GM21390 (cell line): ENCODE measurements around the gene ATP10A.
"Not testable (repeated sequence)": the region's sequence is repeated elsewhere in the genome, so short reads cannot be mapped to it uniquely, and the experiment has no call there.

Source experiments
- ATAC-seq: cut with Tn5 transposase; IDR thresholded peaks from one replicate; pipeline ENCODE4 v1.9.1; 2021; ENCODE audit not compliant: unreplicated experiment

Gene ATP10A

DNA sequence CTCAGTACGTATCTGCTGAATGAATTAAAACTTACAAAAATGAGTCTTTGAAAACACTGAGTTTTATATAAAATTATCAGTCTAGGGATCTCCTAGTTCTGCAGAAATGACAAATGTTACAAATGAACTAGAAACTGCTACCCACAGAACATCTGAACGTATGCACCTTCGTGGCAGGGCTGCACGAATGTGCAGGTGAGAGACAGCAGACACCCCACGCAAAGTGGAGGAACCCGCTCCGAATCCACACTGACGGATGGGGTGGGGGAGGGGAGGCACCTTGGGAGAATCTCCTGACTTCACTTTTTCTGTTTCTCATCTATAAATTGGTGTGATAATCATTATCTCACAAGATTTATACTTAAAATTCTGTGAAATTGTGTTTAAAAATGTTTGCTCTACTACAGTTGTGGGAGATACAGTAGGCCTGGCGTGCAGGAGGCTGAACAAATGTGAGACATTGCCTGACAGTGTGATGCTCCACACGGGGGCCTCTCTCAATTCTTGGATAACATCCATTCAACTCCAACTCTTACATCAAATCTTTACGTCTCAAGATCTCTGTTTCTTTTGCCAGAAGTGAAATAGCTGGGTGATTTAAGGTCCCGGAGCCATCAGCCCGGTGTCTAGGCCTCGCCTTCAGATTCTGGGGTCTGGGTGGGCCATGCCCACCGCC is 86.9 kb downstream of the ATP10A start:
- ATAC-seq = no peak

DNA sequence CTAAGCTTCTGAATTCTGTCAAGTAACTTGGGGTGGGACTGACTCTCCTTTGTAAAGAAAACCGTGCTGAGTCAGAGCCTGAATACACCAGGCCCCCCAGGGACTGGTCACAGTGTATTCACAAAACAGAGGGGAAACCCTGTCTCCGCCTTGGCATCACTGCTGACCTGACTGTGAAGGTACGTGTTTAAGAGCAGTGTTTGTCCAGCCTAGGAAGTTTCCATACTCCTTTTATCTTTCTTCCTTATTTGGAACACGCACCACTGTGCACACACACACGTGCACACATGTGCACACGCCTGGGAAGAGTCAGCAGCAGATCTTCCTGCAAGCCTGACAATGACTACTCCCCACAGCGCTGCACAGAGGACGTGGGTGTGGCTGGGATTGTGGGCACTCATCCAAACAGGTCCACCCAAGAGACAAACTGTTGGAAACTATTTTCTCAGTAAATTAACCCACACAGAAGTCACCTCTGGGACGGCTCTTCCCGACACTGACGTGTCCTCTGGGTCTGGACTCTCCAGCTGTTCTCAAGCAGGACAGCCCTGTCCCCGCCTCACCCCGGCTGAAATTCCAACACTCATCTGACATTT is 87.7 kb downstream of the ATP10A start:
- peak; percentile 55 for ATAC-seq

DNA sequence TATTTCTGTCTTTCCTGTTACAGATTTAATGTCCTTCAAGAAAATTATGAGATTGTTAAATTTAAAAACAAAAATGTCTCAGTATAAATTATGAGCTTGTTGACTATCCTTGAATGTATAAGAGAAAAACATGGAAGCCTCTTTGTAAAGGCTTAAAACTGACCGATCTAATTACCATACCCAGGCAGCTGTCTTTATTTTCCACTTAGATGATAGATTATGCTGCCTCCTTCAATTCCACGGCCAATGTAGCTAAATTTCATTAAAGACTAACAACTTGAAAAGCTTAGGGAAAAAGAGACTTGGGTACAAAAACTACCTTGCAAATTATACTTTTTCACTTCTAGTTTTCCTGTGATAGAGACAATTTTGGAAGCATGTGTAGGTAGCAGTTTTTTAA is 88.3 kb downstream of the ATP10A start:
- no peak for ATAC-seq

DNA sequence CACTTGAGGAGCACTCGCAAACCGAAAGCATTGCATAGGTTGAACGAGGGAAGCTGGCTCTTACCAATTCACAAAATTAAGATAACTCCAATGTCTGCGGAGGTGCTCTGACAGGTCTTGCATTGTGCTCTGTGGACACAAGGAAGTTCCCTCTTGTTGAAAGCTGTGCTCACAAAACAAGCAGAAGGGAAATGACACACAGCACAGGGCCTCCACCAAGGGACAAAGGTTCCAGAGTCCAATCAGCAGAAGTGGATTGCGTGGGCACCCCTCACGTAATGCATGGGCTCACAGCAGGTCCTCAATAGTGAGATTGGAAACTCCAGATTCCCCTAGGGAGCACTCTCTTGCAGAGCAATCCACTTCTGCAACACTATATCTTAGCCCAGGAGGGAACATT is 89.9 kb downstream of the ATP10A start:
- no peak for ATAC-seq

DNA sequence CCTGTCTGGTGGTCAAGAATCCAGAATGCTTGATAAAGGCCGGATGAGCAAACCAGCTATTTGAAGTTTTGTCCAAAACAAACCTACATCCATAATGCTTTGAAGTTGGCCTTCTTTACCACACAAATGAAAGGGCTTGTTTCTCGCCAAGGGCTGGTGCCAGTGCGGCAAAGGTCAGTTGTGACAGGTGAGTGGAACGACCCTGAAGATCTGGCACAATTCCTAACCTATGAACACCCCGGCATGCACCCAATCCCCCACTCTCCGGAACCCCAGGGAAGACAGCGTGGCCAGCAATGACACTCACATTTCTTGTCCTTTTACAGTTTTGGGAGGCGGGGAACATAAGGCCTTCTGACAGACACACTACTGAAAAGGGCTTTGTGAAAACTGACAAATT is 90.6 kb downstream of the ATP10A start:
- no peak for ATAC-seq

DNA sequence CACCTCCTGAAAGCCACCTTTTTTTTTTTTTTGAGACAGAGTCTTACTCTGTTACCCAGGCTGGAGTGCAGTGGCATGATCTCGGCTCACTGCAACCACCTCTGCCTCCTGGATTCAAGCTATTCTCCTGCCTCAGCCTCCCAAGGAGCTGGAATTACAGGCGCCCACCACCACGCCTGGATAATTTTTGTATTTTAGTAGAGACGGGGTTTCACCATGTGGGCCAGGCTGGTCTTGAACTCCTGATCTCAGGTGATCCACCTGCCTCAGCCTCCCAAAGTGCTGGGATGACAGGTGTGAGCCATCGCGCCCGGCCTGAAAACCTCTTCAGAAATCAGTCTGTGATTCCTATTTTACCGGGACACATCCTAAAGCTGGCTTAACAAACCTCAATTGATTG is 91.4 kb downstream of the ATP10A start:
- ATAC-seq = not testable (repeated sequence)

DNA sequence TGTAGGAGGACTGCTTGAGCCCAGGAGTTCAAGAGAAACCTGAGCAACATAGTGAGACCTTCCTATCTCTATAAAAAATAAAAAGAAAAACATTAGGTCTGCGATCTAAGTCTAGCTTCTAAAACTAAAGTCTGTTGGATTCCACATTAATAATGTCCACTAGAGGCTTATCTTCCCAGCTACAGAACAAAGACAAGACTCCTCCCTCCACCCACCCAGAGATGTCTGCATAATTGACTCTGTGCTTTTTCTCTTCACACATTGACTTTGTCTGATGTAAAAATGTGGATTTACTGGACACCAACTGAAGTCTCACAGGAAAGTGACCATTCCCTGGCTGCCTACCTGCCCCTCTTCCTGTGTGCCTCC is 91.8 kb downstream of the ATP10A start:
- no peak for ATAC-seq

DNA sequence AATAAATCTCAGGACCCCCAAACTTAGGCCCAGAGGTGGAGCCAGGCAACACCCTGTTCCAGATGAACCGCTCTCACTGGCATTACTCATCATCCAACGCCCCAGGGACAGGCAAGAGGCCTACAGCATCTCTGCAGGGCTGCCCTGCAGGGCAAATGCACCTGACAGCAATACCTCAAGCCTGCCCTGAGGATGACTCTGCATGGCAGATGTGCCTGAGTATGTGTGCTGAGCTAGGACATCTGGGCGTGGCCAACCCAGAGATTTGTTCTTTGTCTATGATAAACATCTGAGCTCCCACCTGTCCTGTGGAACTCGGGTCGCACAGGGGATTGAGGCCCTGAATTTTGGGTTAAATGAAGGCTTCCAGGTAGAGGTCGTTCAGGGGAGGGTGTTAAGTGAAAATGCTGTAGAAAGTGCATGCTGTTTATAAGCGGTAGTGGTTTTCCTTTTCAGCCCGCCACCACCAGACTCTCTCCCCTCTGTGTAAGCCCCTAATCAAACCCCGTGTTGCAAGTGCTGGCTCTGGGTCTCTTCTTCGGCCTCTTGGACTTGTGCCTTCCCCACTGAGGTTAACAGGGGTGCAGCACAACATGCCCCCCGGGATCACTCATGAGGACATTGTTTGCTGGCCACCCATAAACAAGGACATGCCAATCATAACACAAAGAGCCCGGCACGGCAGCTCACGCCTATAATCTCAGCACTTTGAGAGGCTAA is 92.3 kb downstream of the ATP10A start:
- ATAC-seq = no peak

DNA sequence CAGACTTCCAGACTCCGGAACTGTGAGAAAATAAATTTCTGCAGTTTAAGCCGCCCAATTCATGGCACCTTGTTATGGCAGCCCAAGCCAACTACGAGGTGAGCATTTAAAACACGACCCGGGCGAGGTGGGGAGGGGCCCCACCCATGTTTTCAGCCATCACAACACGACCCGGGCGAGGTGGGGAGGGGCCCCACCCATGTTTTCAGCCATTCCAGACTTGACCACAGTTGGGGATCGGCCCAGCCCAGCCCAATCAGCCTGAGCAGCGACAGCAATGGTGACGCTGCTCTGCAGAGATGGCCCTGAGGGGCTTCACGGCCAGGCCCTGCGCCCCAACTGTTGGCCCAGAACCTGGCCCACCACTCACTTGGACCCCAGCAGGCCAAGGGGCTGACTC is 93.1 kb downstream of the ATP10A start:
- no peak for ATAC-seq

DNA sequence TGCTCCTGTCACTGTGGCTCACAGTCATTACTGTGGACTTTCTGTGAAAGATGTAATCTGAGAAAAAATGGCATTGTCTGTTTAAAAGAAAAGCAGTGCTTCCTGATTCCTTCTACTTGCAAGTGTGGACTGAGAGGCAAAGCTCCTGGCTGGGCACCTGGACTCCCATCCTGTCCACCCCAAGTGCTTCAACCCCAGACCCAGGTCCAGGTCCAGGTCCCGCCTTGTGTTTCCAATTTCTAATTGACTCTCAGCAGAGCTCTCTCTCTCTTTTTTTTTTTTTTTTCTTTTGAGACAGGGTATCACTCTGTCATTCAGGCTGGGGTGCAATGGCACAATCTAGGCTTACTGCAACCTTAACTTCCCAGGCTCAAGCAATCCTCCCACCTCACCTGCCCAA is 94.9 kb downstream of the ATP10A start:
- ATAC-seq = no peak

DNA sequence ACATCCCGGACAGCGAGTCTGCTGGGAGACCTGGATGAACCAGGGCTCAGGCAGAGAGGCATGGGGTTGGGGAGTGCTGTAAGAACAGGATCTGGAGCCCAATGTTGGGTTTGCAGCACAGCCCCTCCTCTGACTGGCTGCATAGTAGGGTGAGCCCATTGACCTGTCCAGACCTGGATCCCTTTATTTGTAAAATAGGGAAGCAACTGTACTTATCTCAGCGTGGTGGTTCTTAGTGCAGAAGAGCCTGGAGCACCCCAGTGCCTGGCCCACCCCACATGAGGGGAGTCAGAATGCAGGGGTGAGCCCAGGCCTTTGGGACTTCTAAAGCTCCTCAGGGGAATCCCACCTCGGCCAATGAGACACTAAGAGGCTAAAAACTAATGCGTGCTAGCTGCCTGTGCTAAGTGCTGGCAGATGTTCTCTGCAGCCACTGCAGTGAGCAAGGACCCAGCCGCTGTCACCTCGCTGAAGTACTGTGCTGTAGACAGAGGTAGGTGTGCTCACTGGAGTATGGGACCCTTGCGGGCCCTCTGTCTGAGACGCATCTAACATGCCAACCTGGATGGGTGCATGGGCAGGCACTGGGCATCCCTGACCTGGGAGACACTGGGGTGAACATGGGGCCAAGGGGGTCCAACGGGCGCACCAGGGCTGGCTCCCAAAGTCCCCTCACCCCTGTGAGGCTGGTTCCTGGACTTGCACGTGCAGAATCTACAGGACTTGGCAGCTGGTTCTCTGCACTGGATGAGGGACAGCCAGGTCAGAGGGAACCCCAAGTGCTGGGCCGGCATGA is 95.6 kb downstream of the ATP10A start:
- ATAC-seq = no peak

DNA sequence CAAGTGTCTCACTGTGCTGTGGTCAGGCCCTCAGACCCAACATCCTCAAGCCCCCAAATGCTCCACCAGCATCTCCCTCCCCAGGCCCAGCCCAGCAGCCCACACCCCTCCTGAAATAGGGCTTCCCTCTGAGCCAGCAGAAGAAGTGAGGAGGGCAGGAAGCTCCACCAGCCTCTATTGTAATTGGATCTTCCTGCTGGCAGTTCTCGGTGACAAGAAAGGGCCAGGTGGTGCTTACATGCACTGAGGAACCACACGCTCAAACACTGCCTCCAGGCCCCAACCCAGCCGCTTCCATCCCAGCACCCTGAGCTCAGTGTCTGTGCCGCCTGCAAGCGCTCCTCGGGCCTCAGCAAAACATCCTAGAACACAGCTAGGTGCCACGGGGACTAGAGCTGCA is 96.7 kb downstream of the ATP10A start:
- ATAC-seq = no peak

DNA sequence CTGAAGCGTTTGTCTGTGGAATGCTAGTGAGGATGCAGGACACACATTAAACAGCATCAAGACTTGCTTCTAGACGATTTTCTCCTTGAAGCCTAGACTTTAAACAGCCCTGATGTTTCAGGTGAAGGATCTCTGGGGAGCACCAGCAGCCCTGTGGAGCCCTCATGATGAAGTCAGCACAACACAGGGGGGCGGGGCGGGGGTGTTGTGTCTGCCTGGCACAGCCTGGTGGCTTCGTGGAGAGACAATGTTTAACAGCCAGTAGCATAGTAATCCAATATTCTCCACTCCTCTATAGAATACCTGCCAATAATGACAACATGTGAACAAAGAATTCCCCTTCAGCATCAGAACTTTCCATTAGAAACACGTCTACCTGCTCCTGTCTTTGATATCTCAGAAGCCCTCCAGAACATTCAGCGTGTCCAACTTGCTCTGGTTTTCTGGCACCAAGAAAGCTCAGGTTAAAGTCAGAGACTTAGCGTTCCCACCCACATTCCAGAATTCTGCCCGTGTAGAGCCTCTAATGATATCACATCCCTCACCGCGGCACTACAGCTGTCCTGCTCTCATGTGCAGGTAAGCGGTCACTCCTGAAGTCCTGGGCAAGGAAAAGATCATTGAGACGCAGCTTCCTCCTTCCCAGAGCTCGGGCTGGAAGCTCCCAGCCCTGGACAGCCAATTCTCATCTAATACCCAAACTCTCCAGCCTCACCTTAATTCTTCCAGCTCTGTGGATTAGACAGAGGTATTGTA is 98.0 kb downstream of the ATP10A start:
- no peak for ATAC-seq

DNA sequence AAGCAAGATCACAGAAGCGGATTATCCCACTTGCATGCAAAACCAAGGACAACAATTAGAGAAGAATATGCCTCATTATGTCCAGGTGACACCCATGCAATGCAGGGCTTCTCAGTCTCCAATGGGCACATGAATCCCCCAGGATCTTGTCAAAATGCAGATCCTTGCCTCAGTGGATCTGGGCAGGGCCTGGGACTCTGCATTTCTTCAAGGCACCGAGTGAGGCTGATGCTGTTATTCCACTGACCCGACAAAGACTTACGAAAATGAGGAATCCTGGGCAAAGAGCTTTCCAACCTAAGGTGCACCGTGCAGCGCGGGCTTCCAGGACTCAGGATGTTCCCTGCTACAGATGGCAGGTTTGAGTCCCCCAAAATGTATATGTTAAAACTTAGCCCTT is 99.2 kb downstream of the ATP10A start:
- ATAC-seq = no peak

DNA sequence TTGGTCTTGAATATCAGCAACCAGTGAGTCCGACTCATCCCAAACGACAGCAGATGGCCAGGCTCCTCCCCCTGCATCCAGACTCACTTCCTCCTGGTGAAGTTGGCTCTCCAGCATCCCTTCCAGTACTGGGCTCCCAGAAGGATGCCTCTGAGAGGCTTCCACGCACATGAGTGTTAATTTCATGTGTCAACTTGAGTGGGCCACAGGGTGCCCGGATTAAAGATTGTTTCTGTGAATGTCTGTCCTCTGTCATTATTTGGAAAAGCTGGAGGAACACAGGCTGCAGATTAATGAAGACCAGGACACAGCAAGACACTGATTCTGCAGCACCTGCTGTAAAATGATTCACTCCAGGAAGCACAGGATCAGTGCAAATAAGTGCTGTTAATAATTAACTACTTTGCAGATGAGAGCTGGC is 99.8 kb downstream of the ATP10A start:
- no peak for ATAC-seq

DNA sequence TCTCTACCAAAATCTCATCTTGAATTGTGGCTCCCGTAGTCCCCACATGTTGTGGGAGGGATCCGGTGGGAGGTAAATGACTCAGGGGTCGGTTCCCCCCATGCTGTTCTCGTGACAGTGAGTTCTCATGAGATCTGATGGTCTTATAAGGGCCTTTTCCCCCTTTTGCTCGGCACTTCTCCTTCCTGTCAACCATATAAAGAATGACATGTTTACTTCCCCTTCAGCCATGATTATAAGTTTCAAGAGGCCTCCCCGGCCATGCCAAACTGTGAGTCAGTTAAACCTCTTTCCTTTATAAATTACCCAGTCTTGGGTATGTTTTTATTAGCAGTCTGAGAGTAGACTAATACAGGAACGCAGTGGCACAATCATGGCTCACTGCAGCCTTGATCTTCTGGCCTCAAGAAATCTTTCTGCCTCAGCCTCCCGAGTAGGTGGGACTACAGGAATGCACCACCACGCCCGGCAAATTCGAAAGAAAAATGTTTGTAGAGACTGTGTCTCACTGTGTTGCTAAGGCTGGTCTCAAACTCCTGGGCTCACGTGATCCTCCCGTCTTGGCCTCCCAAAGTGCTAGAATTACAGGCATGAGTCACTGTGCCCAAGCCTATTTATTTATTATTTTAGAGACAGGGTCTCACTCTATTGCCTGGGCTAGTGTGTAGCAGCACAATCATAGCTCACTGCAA is 101.0 kb downstream of the ATP10A start:
- no peak for ATAC-seq

DNA sequence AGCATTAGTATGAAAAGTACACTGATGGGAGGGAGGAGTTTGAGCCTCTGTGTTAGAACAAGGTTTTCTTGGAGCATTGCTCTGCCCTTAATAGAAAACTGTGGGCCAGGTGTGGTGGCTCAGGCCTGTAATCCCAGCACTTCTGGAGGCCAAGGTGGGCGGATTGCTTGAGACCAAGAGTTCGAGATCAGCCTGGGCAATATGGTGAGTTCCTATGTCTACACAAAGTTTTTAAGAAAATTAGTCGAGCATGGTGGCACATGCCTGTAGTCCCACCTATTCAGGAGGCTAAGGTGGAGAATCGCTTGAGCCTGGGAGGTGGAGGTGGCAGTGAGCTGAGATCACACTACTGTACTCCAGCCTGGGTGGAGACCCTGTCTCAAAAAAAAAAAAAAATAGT is 103.7 kb downstream of the ATP10A start:
- ATAC-seq = no peak

DNA sequence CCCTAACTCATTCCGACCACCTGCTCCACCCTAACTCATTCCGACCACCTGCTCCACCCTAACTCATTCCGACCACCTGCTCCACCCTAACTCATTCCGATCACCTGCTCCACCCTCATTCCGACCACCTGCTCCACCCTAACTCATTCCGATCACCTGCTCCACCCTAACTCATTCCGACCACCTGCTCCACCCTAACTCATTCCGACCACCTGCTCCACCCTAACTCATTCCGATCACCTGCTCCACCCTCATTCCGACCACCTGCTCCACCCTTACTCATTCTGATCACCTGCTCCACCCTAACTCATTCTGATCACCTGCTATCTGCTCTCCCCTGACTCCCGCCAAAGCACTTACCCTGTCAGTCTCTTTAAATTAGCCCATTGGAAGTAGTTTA is 104.5 kb downstream of the ATP10A start:
- ATAC-seq = not testable (repeated sequence)

DNA sequence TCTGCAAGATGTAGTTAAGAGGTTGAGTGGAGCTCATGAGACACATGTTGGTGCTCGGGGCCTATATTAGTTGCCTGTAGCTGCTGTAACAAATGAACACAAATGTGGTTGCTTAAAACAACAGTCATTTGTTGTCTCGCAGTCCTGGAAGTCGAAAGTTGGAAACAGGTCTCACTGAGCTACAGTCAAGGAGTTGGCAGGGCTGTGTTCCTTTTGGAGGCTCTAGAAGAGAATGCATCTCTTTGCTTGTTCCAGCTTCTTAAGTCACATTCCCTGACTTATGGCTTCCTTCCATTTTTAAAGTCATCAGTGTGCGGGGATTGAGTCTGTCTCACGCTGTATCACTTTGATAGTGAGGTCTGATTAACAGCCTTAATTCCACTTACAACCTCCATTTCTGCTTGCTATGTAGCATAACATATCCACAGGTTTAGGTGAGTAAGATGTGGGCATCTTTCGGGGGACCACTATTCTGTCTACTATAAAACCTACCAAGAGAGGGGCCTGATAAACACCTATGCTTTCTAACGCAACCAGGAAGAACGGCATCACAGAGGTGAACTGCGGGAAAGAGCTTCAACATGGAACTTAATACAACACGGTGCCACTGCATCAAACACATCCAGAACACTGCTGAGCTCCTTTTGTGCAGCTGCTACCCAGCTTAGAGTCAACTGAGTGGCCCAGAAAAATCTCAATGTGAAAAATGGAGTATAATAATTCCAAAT is 119.4 kb downstream of the ATP10A start:
- no peak for ATAC-seq
